ENCODE results near the gene GAP43.

Gene GAP43

DNA sequence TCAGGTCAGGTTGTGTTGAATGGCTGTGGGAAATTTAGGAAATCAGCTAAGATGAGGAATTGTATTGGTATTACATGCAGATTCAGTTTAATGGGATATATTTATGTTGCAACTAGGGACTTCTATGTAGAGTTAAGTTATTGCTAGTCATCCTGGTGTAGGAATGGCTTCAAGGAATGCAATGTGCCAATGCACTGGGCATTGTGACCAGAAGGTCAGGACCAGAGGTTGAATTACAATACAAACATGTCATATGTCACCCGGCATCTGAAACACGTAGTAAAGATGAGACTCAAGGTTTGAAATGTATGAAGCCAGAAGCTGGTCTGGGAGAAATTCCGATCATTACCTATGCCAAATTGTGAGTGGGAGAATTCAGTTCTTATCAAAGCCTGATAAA is 11.7 kb upstream of the GAP43 start:
- in situ Hi-C loops (cut with HindIII; ENCODE audit: low pct_unique_long_range_greater_than_20kb, low sequenced_read_pairs), result no loop called here
- no peak for TF ChIP-seq JUND (IDR thresholded peaks at IDR 0.05; ENCODE audit: low read depth)
- DNase-seq (ENCODE audit: low read depth in 1 of 2, low spot score in 1 of 2), result no peak

DNA sequence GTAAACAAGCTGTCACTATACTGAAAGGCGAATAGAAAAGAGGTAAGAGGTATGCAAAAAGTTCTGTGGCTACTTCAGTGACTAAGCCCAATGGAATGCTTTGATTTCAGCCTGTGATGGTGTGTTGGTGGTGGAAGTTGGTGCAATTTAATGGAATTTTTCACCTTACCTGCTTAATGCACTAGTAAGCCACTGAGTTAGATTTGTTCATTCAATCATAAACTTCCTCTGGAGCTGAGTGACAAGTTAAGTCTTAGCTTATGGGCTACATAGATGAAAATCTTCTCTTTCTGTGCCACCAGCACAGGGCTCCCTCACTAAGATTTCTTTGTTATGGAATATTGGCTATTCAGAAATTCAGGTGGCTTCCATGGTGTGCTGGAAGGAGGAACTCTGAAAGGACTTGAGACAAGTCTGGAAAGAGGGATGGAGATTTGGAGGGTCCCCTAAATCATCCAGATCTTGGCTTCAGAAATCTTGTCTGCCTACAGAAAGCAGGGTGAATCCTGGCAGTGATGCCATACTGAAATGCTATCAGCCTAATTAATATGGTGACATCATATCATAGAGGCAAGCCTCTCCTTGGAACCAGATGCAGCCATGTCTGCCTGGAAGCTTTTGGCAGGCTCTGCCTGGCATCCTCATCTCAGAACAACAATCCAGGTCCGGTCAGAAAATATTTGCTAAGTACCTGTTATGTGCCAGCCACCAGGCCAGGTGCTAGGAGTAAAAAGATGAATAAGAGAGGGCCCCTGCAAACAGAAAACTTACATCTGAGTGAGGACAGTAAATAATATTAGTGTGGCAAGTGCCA is 8.1 kb upstream of the GAP43 start:
- in situ Hi-C loops (cut with HindIII; ENCODE audit: low pct_unique_long_range_greater_than_20kb, low sequenced_read_pairs), result no loop called here
- TF ChIP-seq JUND (IDR thresholded peaks at IDR 0.05; ENCODE audit: low read depth), result no peak
- no peak for DNase-seq (ENCODE audit: low read depth in 1 of 2, low spot score in 1 of 2)

DNA sequence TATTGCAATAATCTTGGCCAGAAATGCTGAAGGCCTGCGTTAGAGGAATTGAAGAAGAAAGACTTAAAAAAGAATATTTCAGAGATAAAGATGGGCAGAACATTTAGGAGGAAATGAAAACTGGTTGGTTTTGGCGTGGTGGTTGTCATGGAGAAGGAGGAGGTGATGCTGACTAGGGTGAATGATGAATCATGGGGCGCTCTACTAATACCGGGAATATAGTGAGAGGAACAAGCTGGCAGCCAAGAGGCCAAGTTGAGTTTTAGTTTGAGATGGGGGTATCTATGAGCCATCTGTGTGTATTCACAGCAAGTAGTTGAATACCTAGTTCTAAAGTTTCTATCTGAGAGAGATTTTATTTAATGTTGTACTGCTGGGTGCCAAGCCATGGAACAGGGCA is 6.8 kb upstream of the GAP43 start:
- in situ Hi-C loops (cut with HindIII; ENCODE audit: low pct_unique_long_range_greater_than_20kb, low sequenced_read_pairs), result no loop called here

DNA sequence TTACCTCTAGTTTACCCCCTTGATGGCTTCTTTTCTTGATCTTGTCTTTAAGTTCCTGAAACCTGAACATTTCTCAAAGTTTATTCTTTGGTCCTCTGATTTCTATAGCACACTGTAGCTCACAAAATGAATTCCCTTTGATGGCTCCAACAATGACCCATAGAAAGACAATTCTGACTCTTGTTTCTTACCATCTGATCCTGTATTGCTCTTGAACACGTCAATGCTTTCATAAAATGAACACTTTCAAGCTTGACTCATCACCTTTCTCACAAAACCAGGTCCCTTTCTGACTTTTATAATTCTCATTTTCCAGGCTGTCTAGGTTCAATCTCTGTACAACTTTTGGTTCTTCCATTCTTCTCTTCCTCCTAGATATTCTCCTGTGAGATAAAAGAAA is 5.7 kb upstream of the GAP43 start:
- no peak for DNase-seq (ENCODE audit: low read depth in 1 of 2, low spot score in 1 of 2)
- in situ Hi-C loops (cut with HindIII; ENCODE audit: low pct_unique_long_range_greater_than_20kb, low sequenced_read_pairs), result no loop called here
- no peak for TF ChIP-seq JUND (IDR thresholded peaks at IDR 0.05; ENCODE audit: low read depth)

More for the DNA sequence above, 6.8 kb upstream of the GAP43 start:
- no peak for DNase-seq (ENCODE audit: low read depth in 1 of 2, low spot score in 1 of 2)
- TF ChIP-seq JUND (IDR thresholded peaks at IDR 0.05; ENCODE audit: low read depth), result no peak

DNA sequence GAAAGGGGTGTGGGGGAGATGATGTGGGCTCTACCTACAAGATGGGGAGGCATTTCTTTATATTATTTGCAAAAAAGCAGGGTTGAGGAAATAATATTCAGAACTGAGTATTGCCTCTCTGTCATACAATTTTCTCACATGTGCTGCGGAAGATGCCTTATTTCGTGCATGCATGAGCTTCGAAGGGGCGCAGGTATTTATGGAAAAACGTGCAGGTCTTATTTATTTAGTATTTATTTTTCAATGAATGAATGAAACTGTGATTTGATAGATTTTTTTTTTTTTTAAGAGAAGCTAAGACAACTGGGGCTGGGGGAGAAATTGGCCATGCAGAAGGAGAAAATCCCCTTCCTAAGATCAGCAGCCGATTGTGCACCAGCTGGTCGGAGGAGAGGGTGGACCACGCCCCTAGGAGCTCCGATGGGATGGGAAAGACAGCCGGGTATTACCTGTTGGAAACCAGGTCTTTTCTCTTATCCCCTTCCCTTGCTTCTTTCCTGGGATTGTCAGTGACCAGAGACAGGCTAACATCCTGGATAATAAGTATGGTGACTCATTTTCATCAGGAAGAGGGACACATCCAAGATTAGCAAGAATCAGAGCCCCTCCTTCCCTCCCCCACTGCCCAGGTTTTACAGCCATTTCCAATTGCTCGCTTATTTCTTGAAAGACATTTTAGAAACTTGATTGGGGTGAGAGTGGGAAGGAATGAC is 875 bp downstream of the GAP43 start:
- in situ Hi-C loops (cut with HindIII; ENCODE audit: low pct_unique_long_range_greater_than_20kb, low sequenced_read_pairs), result no loop called here
- no peak for DNase-seq (ENCODE audit: low read depth in 1 of 2, low spot score in 1 of 2)
- TF ChIP-seq JUND (IDR thresholded peaks at IDR 0.05; ENCODE audit: low read depth), result no peak

DNA sequence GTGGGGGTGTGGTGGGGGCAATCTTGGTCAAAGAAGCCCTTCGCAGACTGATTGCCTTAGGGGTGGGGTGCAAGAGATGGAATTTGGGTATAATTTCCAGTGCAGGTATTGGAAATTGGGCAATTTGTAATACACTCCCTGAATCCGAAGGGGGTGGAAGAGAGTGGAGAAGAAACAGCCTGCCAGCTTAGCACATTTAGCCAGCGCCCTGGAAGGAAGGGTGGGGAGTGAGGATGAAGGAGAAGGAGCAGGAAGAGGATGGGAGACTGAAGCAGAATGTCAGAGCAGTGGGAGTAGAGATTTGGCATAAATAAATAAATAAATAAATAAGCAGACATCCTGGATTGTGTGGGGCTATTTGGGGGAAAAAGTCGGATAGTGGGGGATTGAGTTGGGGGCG is 1.6 kb downstream of the GAP43 start:
- no peak for DNase-seq (ENCODE audit: low read depth in 1 of 2, low spot score in 1 of 2)
- in situ Hi-C loops (cut with HindIII; ENCODE audit: low pct_unique_long_range_greater_than_20kb, low sequenced_read_pairs), result no loop called here
- TF ChIP-seq JUND (IDR thresholded peaks at IDR 0.05; ENCODE audit: low read depth), result no peak

DNA sequence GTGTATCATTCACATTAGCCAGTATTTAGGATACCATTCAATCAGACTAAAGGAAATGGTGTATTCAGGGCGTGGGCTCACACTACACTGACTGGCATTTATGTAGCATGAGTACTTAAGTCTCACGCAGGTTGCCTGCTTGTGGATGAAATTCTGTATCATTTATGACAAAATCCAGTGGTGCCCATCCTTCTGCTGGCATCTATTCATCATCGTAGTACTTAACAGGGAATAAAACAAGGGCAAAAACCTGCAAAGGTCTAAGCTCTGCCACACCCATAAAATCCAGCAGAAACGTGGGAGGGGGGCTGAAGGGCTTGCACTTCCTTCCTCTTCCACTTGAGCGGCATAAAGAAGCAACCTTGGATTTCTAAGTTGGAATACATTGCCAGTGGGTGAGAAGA is 2.7 kb downstream of the GAP43 start:
- no peak for TF ChIP-seq JUND (IDR thresholded peaks at IDR 0.05; ENCODE audit: low read depth)
- DNase-seq (ENCODE audit: low read depth in 1 of 2, low spot score in 1 of 2), result no peak
- in situ Hi-C loops (cut with HindIII; ENCODE audit: low pct_unique_long_range_greater_than_20kb, low sequenced_read_pairs), result no loop called here

DNA sequence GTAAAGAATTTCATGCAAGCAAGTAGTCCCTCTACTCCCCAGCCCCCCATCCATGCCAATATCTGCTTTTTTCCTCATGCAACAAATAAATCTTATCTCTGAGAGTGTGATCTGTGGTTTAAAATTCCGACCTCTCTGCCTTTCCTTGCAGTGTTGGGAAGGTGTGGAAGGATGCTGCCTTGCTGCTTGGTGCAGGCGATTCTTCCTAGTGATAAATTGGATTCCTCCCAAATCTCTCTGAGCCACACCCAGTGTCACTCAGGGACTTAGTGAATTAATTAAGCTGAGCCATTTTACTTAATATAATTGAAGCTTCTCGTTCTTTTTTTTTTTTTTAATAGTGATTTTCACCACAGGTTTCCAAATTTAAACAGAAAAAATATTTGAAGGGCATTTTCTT is 3.4 kb downstream of the GAP43 start:
- DNase-seq (ENCODE audit: low read depth in 1 of 2, low spot score in 1 of 2), result no peak
- in situ Hi-C loops (cut with HindIII; ENCODE audit: low pct_unique_long_range_greater_than_20kb, low sequenced_read_pairs), result no loop called here
- no peak for TF ChIP-seq JUND (IDR thresholded peaks at IDR 0.05; ENCODE audit: low read depth)

DNA sequence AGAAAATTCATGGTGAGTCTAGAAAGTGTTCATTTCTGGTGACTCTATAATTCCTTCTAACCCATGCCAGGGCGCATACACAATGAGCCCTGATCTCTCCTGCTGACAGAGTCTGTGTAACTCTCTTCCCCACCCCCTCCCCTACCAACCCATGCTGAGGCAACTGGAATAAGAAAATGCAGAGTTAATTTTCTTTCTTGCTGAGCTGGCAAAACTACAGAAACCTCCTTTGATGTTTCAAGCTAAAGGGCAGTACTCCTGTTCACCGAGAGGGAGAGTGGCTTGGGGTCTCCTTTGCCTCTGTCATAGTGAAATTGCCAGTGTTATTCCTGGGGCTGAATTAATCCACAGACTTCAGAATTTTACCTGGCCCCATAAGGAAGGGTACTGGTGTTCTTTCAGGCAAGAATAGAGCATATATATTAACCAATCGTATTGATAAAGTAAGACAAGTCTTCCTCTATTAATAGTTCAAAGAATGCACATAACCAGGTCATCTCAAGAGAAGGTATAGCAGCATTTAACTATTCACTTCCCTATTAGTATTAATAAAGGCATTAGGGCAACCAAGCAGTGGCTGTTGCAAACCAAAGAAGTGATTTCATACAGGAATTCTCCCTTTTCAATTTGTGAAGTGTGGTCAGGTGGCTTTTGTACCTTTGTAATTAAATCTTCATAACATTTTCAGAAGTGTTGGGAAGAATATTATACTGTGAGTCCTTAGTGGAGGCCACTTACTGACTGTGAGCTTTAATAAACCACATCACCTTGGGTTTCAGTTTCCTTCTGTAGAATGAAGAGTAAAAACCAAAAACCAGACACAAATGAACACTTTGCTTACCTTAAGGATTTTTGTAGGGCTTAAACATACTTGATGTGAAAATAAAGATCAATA is 4.1 kb downstream of the GAP43 start:
- TF ChIP-seq JUND (IDR thresholded peaks at IDR 0.05; ENCODE audit: low read depth), result no peak
- in situ Hi-C loops (cut with HindIII; ENCODE audit: low pct_unique_long_range_greater_than_20kb, low sequenced_read_pairs), result no loop called here
- no peak for DNase-seq (ENCODE audit: low read depth in 1 of 2, low spot score in 1 of 2)

DNA sequence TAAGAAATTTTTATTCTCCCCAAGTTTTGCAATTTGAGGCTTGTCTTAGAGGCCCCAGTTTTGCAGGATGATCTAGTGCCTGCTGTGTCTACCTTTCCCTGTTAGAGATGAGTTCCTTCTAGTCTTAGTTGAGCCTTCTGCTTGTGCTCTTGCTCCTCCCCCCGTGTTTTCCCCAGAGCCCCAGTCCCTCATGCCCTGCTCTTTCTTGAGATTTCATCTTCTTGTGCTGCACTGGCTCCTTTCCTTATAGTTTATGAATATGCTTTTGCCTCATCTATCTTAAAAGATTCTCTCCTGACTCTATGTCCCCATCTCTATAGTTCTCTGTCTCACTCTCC is 4.7 kb downstream of the GAP43 start:
- in situ Hi-C loops (cut with HindIII; ENCODE audit: low pct_unique_long_range_greater_than_20kb, low sequenced_read_pairs), result no loop called here
- DNase-seq (ENCODE audit: low read depth in 1 of 2, low spot score in 1 of 2), result no peak
- TF ChIP-seq JUND (IDR thresholded peaks at IDR 0.05; ENCODE audit: low read depth), result no peak

DNA sequence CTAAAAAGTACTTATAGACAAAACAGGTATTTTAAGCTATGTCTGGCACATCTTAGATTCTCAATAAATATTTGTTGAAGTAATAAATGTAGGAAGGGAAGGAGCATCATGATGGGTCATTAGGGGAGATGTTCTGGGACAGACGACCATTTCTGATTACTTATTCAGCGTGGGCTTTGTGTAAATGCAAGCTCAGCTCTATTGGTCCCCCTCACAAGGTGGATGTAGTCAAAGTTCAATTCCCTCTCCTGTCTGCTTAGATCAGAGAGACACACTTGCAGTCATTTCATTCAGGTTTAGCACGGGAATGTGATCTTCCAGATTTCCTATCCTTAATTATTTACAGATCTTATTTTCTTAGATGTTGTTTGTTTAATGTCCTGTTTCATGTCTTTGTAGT is 7.5 kb downstream of the GAP43 start:
- TF ChIP-seq JUND (IDR thresholded peaks at IDR 0.05; ENCODE audit: low read depth), result no peak
- DNase-seq (ENCODE audit: low read depth in 1 of 2, low spot score in 1 of 2), result no peak

DNA sequence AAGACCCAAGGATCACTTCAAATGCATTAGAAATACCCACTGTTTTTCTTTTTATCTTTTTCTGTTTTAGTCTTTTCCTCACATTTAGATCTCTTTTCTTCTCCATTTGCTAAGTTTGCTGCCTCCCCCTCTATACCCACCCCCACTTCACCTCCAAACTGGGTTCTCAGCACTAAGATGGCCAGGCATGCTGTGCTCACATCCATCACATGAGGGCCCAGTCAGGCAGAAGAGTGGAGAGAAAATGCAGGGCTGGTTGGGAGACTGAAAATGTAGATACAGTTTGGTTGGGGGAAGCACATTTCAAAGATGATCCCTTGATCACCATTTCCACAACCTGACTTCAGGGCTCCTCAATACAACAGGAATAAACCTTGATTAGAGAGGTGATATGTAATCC is 8.7 kb downstream of the GAP43 start:
- DNase-seq (ENCODE audit: low read depth in 1 of 2, low spot score in 1 of 2), result no peak

More for the DNA sequence above, 7.5 kb downstream of the GAP43 start:
- in situ Hi-C loops (cut with HindIII; ENCODE audit: low pct_unique_long_range_greater_than_20kb, low sequenced_read_pairs), result no loop called here

DNA sequence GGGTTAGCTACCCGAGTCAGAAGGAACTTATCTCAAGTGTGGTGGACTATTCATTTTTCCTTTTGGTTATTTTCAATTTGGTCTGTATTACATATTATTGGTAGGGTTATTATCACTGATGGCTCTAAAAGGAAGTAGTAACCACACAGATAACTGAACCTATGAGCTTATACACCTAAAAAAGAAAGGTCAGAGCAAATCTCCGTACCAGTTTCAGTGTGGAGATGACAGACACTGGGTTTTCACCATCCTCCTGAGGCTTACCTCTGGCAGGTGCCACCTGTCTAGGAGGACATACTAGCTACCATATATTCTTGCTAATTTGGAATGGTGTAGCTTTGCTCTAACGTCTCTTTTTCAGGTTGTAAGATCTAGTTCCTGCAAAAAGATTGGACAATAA is 10.2 kb downstream of the GAP43 start:
- TF ChIP-seq JUND (IDR thresholded peaks at IDR 0.05; ENCODE audit: low read depth), result no peak
- DNase-seq (ENCODE audit: low read depth in 1 of 2, low spot score in 1 of 2), result no peak
- in situ Hi-C loops (cut with HindIII; ENCODE audit: low pct_unique_long_range_greater_than_20kb, low sequenced_read_pairs), result no loop called here

More for the DNA sequence above, 8.7 kb downstream of the GAP43 start:
- in situ Hi-C loops (cut with HindIII; ENCODE audit: low pct_unique_long_range_greater_than_20kb, low sequenced_read_pairs), result no loop called here
- no peak for TF ChIP-seq JUND (IDR thresholded peaks at IDR 0.05; ENCODE audit: low read depth)
